ENCODE results near the gene PWWP2B.
A peak's percentile ranks its signal among the peaks of the same experiment; 100 is the strongest.

Gene PWWP2B

DNA sequence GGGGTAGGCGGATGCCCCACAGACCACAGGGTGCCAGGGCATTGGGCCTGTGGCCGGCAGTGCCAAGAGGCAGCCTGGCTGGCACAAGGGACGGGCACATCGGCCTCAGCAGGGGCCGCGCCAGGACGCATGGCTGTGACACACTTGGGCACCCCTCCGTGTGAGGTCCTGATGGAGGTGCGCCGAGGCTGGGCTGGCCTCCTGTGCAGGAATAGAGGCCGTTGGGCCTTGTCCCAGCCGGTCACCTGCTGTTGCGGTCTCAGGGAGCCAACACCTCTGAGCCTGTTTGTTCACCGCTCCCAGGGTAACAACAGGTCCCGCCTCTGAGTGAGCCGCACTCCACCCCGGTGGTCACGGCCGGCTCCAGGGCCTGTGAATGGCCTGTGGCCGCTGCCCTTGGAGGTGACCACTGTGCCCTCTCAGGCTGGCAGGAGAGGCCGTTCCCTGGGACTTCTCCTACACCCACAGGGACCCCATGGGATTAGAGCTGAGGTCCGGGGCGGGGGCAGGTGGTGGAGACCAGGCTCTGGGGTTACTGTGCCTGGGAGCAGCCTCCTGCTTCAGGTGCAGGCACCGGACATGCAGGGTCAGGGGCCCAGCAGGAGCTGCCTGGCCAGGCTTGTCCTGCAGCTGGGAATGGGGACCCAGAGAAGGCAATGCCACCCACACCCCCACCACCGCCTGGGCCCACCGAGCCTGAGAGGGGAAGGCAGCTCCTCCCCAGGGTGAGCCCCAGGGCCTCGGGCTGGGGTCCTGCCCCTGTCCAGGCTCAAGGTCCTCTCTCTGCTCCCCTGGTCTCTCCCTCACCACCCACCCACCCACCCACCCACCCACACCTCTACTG is 12.0 kb downstream of the PWWP2B start:
- no peak for DNase-seq

DNA sequence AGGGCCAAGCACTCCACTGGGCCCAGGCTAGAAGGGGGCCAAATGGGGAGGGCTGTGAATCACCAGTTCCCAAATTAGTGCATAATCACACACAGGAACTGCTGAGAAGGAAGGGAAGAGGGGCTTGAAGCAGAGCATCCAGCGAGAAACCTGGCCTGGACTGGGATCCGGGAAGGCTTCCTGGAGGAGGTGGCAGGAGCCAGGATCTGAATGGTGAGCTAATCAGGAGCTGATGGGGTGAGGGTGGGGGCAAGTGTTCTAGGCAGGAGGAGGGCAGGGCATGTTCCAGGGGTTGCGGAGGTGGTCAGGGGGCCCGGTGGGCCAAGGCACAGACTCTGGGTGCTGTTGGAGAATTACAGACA is 12.6 kb downstream of the PWWP2B start:
- DNase-seq = no peak

DNA sequence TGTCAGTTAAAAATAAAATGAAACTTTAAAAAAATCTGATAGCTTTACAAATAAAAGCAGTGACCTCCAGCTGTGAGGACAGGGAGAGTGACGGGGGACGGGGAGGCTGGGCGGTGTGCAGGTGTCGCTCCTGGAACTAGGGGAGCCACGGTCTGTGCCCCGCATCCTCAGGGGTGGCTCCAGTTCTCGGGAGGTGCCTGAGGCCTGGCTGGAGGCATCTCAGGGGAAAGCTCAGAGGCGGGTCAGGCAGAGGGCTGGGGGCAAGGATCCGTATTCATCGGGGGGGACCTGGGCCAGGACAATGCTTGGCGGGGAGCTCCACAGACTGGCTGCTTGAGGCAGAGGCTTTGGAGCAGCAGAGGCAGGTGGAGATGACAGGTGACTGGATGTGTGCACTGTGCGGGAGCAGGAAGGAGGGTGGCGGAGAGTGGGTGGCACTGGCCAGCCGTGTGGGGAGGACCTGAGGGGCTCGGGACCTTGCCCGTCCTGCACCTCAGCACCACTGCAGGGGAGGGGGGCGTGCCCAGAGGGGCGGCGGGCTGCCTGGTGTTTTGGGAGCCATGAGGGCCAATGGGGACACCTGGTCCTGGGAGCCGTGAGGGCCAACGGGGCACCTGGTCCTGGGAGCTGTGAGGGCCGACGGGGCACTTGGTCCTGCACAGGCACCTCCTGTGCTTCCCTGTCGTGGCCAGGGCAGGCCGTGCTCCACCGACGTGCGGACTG is 13.2 kb downstream of the PWWP2B start:
- DNase-seq = no peak

DNA sequence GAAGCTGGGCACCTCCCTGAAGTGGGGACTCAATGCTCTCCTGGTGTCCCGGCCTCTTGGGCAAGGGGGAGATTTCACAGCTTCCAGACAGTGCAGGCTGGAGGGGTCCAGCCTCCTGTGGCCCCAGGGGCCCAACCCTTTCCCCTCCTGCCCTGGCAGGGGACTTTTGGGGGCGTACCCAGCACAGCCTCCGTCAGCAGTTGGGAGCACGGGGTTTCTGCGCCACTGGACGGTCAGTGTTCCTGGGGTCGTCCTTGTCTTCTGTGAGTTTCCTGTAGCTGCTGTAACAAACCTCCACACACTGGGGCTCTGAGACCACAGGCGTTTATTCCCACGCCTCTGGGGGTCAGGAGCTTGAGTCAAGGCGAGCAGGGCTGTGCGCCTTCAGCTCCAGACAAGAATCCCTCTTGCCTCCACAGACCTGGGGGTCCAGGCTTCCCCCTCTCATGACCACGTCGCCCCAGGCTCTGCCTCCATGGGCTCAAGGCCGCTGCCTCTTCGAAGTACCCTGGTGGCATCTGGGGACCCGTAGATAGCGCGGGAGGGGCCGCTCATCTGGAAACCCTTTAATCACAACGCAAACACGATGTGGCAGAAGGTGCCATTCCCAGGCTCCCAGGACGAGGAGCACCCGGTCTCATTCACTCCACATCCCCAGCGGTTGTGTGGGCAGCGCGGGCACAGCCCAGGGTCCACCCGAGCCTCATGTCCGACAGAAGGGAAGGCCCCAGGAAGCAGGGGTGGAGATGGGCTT is 14.0 kb downstream of the PWWP2B start:
- peak; percentile 43 for DNase-seq

GRCh38 chr10:132411561-132412253 is 14.7 kb downstream of the PWWP2B start:
- DNase-seq = peak; percentile 67

DNA sequence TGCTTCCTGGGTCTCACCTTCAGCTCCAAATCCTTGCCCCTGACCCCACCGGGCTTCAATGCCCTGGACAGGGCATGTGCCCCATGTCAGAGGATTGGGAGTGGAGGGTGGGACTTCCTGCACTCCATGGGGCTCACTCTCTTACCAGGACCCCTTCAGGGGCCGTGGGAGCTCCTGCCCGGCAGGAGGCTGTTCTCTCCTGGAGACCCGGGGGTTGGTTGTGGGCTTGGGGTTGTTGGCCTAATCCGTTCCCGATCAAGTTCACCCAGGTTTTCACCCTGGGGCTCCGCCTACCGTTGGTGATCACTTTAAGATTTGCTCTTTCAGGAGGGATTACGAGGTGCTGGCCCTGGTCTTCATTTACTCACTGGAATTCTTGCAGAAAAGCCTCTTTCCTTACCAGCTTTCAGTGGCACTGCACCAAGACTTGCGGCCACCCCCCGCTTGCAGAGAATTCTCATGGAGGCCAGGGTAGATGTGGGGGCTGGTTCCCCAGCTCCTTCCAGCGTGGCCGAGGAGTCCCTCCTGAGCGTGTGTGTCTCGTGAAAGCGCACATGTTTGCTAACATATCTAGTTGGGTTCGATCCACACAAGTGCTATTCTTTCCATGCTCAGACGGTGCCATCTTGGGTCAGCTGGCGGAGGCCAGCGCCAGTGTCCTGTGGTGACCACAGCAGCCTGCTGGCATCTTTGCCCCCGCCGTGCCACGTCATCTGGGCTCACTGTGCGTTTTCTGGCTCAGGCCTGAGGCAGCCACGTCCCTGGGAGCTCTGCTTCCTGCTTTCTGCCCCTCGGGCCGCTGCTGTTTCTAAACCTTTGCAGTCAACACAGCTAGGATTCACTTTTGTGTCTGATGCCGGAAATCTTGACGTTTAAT is 15.6 kb downstream of the PWWP2B start:
- no peak for DNase-seq

DNA sequence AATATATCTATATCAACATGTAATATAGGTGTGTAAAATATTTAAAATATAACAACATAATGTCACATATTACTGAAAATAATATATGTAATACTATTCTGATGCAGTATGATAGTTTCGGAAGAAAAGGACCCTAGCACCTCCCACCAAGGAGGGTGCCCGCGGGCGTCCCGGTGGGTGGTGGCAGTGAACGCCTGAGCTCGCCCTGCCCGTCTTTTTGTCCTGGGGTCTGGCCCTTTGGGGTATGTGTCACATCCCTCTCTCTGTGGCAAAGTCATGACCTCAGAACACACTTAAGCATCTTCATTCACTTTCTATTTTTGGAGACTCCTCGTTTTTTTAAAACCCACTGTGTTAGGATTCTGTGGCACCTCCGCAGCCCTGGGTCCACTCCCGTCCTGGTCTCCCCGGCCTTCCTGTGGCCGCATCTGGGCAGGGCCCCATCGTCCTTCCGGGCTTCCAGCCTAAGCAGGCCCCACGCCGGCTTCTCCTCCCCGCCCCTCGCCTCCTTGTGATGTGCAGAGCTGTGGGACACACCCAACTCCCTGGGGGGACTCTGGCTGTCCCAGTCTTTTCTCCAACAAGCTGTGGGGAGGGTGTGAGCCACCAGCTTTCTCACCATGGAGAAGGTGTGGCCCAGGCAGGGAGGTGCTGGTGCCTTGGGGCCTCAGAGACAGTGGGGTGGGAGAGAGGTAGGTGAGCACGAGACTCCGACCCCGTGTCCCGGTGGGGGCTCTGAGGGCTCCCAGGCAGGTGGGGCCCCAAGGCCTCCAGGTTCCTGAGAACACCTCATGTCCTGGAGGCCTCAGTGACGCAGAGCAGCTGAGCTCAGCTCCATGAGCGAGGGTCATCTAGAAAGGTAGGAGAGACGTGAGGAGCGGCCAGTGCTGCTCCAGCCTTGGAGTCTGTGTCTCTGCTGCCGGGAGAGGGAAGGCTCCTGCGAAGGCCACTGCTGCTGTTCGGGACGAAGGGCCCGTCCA is 16.5 kb downstream of the PWWP2B start:
- DNase-seq = no peak

DNA sequence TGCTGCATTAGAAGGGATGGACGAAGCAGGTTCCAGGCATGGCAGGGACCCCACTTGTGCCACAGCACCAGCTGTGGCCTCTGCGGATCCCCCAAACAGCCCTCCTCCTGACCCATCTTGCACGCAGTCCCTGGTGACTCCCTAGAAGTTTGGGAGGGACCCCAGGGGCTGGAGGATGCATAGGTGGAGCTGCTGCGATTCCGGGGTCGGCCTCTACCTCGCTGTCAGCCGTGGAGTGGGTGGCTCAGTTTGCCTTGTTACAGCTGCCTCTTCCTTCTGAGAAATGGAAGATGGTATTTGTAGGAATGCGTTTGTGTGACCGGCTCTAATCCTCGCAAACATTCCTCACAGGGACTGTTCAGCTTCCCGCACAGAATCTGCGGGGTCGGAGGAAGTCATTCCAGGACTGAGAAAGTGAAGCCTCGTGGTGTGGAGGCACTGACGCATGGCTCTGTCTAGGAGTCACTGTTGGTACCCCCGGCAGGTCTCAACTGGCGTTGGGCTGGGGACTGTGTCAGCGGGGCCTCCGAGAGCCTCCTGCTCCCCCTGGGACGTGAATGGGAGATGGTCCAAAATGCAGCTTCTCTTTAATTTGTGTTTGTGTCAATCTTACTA is 17.5 kb downstream of the PWWP2B start:
- DNase-seq = peak; percentile 45

DNA sequence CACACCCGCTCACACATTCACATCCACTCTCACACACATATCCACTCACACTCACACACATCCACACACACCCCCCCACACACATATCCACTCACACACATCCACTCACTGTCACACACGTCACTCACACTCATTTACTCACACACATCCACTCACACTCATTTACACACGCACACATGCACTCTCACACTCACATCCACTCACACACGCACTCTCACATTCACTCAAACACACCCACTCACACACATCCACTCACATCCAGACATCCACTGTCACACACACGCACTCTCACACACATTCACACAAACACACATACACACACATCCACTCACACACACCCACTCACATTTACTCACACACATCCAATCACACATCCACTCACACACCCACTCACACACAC is 18.3 kb downstream of the PWWP2B start:
- DNase-seq = no peak

DNA sequence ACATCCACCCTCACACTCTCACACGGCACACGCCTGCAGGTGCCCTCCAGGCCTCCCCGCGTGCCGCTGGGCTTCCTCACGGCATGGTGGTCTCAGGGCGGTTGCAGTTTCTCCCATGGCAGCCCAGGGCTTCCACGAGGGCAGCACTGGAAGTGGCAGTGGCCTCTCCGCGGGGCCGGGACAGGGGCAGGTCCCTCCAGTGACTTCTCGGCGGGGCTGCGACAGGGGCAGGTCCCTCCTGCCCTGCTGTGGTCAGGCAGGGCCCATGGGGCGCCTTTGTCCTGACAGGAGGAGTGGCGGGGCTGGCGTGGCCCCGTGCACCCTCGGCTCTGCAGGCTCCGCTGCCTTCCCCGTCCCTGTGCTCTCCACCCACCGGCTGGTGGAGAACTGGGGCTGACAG is 19.0 kb downstream of the PWWP2B start:
- no peak for DNase-seq

DNA sequence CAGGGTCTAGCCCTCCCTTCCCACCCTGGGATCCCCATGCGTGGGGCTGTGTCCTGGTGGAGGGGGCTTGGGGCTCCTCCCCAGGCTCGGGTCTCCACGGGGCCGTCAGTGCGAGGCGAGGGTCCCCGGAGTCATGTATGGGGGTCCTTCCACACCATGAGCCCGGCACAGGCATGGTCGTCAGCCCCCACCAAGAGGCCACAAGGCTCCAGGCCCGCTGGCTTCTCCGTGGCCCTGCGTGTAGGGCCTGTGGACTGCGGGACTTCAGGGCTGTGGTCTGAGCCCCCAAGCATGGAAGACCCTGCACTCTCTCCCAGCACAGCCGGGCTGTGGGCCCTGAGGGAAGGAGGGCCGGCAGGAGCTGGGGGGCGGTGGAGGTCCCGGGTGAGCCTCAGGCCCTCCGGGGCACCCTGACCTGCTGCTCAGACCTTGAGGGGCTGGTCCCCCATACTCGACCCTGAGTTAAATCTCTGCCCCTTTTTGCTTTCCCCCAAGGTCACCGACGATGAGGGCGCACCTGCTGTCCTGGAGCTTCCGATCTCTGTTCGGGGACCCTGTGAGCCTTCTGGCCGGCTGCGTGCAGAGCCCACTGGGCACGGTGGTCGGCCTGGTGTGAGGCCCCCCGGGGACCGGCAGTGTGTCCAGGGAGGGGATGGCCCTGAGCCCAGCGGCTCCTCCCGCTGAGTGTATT is 19.7 kb downstream of the PWWP2B start:
- DNase-seq = no peak

- no peak for DNase-seq
Observed at GRCh38 chr10:132417257-132417910, 20.4 kb downstream of the PWWP2B start.

DNA sequence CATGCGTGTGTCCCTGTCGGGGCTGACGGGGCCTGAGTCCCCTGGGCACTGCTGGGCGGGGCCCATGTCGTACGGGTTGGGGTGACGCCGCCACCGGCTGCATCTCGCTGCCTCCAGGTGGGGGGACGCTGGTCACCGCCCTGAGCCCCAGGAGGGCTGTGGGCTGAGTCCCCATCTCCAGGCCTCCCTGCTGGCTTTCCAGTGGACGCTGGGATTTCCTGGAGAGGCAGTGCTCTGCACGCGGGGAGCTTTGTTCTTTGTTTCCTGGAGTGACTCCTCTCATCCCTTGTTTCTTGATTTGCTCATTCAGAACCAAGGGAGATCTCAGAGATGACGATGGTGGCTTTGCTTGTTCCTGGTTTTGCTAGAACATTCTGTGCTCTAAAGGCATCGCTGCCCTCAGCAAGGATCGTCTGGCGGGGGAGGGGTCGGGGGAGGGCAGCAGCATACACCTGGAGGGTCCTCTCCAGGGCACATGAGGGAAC is 21.0 kb downstream of the PWWP2B start:
- no peak for DNase-seq

DNA sequence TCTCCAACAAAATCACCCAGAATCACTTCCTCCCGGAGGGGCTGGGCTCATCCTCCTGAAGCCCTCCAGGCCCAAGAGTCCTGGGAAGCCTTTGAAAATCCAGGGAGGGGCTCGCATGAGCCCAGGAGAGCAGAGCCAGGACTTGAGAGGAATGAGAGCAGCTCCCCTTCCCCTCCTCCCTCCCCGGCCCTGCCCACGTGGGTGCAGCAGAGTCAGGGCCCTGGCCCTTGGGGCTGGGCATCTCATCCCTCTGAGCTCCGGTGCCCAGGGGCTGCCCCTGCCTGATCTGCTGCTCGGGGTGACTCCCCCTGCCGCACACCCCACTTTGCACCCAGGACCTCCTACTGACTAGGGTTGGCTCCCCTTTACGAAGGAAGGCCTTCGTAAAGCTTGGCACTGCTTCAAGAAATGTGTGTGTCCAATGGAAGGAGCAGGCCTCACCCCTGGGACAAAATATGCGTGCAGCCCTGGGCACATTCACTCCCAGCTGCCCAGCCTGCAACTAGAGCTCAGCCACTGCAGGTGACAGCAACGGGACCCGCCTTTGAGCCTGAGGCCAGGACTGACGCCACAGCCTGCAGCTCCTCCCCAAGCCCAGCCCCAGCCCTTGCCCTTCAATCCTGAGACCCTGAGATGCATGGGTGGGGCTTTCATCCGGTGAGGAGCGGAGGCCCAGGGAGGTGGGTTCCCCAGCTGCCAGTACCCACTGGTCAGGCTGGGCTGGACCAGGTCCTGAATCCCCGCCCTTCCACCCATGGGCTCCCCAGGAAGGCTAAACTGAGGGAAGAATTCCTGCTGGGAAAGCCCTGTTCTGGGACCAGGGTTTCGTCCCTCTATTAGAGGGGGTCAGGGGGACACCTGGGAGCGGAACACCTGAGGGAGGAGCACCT is 21.8 kb downstream of the PWWP2B start:
- peak; percentile 81 for DNase-seq

DNA sequence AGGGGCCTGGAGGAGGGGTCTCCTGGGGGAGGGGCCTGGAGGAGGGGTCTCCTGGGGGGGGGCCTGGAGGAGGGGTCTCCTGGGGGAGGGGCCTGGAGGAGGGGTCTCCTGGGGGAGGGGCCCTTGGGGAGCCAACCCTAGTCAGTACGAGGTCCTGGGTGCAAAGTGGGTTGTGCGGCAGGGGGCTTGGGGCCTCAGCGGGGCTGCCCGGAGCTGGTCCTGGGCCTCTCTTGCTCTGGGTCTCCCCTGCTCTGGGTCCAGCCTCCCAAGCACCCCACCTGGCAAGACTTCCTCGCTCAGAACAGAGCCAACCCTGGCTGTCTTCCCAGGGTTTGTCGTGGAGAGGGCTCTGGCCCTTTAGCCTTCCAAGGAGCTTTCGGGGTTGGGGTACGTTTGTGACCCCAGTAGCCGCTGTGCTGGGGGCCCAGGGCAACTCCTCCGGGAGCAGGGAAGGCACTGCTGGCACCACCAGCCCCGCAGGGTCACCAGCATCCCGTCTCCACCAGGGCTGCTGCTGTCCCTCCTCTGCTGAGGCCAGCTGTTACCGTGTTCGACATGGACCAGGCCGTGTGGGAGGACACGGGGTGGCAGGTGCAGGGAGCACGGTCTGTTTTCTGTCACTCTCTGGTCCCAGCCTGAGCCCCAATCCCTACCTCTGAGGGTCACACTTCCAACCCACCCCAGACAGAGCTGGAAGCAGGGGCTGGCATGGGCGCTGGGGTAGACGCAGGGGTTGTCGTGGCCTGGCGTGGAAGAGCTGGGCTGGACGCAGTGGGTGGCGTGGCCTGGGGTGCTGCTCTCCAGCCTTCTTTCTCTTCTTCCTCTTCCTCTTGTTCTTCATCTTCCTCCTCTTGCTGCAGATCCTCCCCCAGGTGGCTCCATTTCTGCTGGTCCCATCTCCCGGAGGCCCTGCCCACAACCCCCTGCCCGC is 22.8 kb downstream of the PWWP2B start:
- peak; percentile 57 for DNase-seq

- DNase-seq = no peak
Observed at GRCh38 chr10:132420469-132420980, 23.5 kb downstream of the PWWP2B start.
